NCI-H524 treated with DMSO at 0.1 percent for 48 hours (cell line): ENCODE measurements around the gene KIF23.

Source experiments
- DNase-seq: peaks from one replicate; lab custom pipeline; 2025; lab: John Stamatoyannopoulos, UW

KIF23 gene

DNA sequence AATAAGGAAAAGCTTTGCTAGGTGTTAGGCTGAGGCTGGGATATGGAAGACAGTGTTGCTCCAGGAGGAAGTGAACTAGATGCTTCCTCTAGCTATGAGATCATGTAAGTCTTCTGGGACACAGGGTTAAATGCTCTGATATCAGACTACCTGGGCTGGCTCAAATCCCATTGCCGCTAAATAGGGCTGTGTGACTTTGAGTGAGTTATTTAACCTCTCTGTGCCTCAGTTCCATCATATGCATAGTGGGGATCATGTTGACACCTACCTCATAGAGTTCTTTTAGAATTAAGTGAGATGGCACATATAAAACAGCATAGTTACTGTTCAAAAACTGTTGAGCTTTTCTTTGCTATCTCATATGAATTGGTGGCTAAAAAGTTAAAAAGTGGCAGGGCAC is 51.1 kb downstream of the KIF23 start:
- no peak for DNase-seq

DNA sequence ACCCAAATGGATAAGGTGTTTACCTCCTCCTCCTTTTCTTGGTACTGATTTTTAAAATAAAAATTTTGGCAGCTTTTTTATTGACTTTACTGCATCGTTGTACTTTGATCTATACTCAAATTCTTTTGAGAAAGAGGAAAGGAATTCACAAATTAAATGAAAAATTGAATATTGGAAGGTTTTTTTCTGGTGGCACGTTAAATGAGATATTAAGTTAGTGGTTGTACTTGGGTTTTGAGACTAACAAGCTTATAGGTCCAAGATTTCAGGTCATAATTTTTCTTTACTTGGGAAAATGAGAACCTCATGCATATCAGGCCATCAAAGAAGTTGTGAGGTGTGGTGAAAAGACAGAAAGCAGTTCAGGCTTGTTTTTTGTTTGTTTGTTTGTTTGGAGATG is 52.6 kb downstream of the KIF23 start:
- no peak for DNase-seq

DNA sequence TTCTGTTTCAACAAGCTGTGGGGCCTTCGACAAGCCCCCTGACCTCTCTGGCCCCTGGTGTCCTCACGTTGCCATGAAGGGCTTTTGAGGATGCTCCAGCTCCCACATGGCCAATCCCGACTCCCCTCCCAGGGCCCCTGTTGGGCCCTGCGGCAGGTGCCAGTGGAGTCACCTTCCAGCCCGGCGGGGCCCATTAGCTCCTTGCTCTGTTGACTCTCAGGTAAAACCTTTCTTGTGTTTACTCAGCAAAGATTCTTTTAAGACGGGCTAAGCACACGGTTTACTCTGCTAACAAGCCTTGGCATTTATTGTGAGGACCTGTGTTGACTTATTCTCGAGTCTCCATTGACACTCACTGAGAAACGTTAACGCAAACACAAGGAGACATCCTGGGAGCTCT is 53.5 kb downstream of the KIF23 start:
- DNase-seq = no peak

DNA sequence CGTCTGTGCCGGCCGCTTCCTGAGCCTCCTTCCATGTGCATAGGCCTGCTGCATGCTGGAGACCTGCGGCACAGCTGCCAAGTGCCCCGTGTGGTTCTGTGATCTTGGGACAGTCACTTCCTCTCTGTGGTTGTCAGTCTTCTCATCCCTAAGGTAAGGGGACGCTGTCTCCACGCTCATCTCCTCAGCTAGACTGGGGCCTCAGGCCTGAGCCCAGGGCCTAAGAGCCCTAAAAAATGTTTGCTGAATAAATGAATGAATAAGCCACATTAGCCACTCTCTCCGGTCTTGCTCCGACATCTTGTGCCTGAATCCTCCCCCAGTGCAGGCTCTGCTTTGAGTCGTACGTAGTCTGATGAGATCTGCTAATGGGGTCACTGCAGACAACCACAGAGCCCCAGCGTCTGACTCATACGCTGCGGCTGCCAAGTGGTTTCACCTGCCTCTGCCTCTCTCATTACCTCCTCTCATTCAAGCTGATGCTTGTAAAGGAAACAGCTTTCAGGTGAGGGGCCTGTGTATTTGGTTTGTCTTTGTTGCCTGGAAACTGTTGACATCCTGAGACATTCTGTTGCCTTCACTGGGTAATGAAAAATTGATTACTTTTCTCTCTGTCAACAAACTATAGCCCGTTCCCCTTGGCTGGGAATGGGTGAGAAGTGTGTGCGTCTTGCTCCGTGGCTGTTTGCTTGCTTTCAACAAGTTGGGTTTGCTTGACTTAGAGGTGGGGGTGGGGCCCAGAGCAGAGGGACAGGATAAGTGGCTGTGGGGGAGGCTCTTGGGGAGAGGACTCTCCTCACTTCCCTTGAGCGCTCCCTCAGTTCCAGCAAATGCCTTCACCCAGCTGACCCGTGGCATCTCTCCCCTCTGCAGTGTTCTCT is 54.3 kb downstream of the KIF23 start:
- DNase-seq = no peak

DNA sequence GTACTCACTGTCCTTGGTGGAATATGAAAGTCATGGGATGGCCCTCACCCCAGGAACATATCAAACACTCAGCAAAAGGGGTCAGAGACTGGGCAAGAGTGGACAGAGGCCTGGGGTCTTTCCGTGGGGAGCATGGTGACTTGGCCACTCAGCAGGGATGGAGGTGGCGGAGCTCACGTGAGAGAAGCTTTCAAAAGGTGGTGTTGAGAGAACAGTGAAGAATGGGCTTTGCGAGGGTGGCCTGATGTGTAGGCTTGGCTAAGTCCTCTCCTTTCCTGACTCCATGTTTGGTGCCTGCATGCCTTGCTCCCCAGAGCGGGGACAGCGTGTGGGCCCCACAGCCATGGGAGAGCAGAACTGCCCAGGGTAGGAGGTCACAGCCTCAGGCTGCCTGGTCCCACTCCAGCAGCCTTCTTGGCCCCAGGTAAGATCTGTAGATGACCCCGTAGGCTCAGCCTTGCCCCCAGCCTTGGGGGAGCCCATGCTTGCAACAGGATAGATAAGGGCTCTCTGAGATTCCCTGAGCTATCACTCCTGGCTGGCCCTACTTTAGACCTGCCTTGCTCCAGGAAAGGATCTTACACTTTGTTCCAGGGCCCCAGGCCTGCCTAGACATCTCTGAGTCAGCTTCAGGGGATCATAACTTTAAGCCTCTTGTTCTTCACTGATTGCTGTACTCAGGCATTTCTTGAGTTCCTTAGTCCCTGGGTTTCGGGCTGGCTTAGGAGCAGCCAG is 55.5 kb downstream of the KIF23 start:
- DNase-seq = no peak

DNA sequence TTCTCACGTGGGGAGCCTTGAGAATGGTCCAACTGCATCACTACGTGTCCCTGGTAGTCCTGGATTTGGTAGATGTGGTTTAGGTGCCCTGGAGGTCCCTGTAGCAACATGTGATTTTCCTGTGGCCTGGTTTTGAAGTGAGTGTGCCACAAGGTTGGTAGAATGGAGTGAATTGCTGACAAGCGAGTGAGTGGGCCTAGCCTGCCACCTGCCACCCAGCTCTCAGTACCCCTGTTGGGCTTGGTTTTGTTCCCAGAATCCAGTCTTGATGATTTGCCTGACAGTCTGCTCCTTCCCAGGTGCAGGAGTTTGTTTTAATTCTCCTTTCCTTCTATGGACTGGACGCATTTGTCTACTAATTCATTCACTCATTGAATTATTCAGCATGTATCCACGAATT is 57.9 kb downstream of the KIF23 start:
- DNase-seq = no peak

DNA sequence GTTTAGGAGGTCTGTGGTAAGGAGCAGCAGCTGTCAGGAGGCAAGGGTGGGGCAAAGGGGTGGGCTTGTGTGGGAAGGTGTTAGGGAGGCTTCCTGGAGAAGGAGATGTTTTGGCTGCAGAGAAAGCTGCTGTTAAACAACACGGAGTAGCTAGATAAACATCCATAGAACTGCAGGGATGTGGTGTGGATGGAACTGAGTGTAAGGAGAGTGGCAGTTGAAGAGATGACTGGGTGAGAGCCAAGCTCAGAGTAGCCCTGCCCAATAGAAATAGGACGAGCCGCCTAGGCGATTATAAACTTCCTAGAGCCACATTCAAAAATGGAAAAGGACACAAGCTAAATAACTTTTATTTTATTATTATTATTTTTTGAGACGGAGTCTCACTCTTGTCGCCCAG is 58.4 kb downstream of the KIF23 start:
- no peak for DNase-seq

DNA sequence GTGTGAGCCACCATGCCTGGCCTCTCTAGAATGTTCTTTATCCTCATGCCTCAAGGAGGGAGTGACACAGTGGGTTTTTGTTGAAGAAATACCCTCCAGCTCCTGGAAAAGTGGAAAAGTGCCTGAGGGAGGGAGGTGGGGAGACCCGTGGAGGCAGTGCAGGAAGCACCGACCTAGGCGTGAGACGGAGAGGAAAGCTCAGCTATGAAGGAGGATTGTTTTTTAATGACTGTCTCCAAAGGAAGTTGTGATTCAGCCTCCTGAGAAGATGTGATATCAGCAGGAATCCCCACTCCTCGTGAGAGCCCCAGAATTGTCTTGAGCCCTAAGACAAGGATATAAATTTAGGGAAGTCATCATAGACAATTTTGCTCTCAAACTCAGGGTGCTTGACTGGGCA is 60.1 kb downstream of the KIF23 start:
- DNase-seq = no peak

DNA sequence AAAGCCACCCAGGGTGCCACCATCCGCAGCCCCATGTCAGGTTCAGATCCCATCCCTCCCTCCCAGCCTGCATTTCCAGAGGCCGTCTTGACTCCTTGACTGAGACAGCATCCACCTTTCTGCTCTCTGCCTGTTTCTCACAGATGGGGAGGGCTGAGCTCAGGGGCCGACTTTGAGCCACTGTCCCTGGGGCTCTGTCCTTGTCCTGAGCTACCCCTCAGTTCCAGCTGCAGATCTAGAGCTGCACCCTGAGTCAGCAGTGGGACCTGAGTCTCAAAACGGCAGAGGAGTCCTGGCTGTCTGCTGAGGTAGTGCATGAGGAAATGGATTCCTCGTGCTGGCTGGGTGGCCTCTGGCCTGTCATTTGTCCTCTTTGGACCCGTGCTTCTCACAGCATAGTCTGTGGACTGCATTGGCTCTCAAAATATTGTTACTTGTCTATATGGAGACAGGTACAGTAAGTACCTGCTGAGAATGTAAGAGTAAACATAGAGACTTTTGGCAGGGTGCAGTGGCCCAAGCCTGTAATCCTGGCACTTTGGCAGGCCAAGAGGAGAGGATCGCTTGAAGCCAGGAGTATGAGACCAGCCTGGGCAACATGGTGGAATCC is 60.8 kb downstream of the KIF23 start:
- DNase-seq = no peak

DNA sequence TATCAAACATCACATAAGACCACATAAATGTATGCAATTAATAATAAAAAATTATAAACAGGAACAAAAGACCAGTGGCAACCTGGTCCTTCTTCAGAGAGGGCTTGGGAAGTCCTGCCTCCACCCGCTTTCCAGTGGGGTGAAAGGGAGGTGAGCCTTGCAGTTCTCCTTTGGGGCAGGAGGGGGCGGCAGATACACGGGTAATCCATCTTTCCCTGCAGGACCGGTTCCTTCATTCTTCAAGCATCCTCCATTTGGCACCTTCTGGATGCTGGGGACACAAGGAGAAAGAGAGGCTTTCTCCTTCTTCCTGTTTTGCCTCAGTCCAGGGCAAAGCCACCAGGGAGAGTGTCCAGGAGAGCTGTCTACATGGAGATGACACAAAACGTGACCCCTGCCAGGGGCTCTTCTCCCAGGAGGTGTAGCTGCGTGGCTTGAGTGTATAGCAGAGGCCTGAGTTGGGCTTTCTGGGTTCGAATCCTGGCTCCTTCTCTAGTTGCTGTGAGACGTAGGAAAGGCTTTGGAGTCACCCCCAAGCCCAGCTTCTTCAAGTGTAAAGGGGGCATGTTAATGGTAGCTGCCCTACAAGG is 61.7 kb downstream of the KIF23 start:
- no peak for DNase-seq

DNA sequence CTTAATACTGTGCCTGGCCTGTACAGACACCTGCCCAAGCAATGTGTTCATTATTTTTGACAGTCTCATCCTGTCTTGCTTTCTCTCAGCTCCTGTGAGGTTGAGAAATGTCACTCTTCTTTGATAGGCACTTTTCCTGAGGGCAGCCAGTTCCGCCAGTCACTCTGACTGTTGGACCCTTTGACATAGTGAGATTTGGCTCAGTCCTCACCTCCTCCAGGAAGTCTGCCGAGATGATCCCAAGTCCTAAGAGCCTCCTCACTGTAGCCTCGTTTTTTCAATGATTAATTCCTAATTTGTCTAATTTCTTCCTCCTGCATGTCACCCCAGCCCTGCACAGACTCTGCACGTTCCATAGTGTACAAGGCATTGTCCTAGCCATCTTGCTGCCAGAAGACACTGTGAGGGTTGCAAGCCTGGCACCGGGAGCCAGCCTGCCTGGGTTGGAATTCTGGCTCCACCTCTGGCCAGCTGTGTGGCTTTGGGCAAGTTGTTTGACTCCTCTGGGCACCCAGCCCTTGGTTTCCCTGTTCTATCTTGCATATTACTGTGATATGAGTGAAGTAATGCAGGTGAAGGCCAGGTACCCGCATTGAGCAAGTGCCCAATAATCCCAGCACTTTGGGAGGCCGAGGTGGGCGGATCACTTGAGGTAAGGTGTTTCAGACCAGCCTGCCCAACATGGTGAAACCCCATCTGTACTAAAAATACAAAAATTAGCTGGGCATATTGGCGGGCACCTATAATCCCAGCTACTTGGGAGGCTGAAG is 62.7 kb downstream of the KIF23 start:
- no peak for DNase-seq

DNA sequence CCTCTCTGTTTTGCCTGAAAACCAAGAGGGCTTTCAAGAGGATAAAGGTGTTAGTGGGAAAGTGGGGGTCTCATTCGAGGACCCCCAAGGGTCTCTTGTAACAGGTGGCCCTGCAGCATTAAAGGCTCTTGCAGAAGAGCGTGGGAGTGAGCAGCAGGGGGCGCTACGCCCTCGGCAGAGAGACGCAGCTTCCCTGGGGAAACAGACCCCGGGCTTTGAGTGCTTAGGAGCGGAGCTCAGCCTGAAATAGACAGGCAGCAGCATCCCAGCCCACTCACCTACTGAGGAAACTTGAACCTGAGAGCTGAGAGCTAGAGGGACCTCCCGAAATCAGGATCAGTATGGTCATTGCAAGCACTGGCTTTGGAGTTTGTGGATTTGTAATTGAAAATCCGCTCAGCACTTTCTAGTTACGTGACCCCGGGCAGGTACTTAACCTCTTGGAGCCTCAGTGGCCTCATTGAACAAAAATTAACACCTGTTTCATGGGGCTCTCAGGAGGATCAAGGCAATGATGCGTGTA is 64.2 kb downstream of the KIF23 start:
- peak; percentile 73 for DNase-seq

DNA sequence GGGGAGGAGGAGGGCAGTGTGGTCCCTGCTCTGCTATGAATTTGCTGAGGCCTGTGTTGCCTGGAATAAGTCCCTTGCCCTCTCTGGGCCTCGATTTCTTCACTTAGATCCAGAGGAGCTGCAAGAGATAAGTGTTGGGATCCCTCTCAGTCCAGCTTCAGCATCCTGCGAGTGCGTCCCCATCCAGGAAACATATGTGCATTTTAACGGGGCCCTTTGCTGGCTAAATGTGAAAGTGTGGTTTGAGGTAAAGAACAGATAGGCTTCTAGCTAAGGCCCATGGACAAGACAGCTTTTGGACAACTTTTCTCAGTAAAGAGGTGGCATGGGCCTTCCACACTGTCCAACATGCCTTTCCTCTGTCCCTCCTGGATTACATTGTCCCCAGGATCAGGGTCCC is 64.9 kb downstream of the KIF23 start:
- DNase-seq = no peak

DNA sequence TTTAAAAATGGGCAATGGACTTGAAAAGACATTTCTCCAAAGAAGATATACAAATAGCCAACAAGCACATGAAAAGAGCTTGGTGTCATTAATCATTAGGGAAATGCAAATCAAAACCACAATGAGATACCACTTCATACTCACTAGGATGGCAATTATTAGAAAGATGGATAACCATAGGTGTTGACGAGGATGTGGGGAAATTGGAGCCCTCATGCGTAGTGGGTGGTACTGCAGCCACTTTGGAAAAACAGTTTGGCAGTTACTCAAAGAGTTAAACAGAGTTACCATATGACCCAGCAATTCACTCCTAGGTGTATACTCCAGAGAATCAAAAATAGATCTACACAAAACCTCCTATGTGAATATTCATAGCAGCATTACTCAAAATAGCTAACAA is 65.8 kb downstream of the KIF23 start:
- no peak for DNase-seq

DNA sequence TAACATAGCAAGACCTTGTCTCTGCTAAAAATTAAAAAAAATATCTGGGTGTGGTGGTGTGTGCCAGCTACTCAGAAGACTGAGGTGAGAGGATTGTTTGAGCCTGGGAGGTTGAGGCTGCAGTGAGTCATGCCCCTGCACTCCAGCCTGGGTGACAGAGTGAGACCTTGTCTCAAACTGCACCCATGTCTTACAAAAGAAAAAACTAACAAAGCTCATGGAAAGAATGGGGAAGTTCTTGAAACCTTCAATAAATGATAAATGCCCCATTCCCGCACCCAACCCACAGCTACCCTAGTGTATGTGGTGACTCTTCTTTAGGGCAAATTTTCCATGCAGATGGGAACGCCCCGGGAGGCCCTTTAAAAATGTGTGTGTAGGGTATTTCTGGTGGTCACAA is 66.8 kb downstream of the KIF23 start:
- DNase-seq = no peak

DNA sequence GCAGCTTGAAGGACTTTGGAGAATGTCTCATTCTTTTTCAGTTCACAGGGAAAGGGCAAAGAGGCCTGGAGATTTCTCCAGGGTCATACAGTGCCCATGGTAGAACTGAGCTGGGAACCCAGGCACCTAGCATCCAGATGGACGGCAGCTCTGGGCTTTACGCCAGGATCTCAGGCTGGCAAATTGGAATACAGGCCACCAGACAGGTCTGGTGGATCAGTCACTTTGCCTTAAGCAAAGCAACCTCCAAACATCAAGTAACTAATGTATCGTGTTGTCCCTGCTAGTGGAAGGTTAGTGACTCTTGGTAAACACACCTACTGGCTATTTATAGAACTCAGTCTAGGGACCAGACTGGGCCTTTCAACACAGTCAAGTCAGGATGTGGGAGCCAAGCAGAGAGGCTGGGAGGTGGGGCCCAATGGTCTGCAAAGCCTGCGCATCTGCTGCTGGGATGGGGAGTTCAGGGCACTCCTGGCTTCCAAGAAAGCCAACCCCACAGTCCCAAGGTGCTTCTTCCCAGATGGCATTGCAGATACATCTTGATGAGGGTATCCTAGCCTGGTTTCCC is 68.6 kb downstream of the KIF23 start:
- DNase-seq = no peak

DNA sequence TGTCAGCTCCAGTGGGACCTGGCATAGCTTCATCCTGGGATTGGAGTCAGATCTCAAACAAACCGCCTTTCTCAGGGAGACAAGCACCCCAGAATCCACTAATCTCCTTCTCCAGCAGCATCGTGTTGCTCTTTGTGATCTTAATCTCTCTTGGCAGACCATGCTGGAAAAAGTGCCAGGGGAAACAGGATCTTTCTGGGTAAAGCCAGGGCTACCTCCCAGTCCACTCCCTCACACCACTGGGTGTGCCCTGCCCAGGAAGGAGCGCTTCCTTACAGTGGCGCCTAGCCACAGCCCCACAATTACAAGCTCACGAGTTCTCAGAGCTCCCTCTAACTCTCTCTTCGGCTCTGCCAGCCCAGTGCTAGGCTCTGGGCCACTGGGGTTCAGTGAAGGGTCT is 70.7 kb downstream of the KIF23 start:
- DNase-seq = no peak

DNA sequence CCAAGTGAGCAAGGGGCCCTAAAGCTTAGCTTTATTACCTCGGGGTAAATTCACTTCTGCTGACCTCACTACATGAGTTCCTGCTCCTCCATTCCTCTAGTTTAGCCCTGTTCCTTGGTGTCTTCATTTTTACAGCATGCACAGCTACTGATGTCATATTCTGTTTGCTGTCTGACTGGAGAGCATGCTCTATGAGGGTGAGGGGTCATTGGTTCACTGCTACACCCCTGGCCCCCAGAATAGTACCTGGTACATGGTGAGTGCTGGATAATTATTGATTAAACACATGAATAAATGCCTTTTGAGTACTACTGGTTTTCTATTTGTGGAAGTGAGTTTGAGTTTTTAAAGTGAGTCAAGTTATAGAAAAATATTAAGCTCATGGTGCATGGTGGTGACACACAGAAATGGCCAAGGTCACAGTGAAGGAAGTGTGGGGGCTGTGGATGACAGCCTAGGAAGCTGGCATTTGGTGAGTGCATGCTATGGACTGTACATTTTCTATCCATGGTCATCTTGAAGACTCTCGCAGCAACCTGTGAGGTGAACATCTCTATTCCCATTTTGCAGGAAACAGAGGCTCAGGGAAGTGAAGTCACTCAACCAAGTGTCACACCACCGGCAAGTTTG is 72.4 kb downstream of the KIF23 start:
- no peak for DNase-seq

DNA sequence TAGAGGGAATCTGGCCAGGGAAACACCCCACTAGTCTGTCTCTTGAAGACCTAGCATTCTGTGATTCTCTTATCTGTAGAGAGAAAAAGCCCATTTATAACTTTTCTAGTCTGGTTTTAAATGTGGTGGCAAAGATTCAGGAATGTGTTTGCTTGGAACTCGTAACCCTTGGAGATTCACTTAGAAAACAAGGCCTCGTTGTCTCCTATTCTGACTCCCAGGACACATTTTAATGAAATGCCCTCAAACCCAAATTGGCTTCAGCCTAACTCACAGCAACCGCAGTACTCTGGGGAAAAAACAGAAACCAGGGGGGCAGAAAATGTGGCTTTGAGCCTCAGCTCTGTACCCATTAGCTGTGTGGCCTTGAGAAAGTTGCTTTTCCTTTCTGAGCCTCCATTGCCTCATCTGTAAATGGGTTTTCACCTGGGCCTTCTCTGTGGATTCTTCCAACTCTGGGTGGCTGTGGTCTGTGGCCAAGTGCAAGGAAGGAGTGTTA is 75.0 kb downstream of the KIF23 start:
- no peak for DNase-seq

DNA sequence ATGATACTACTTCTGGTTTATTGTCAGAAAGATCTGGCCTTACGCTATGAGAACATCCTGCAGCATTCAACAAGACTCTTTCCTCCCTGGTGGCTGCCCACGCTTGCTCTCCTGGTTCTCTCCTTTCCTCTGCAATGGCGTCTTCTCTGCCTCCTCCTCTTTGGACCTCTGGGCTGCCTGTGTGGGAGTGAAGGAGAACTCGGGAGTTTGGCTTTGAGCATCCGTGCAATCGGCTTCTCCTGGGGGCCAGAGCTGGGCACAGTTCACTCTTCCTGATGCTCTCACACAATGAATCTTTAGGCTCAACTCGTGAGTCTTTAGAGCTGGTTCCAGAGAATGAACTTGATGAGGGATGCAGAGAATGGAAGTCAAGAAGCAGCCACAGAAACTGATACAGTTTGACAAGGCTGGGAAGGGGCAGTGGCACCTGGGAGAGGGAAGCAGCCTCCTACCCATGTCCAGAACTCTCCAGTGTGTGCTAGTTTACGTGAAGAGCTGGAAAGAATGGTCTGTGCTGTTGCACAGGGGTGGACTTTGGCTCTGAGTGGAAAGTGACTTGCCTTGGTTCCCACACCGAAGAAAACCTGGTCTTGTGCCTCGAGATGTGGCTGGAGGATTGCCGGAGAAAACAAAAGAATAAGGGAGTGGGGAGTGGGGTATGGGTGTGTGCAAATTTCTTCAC is 76.3 kb downstream of the KIF23 start:
- no peak for DNase-seq
